IMR-90 (cell line): ENCODE data around the gene STAT4. TPM values are rescaled to one million over a fixed set of nuclear protein-coding genes. Genes with fewer than 3 reads are reported as not detected.

Experiments
- ATAC-seq: fragments of 200-7000 bp; cut with Tn5 transposase; 2 replicates; pipeline ENCODE4 v1.9.1; 2020; ENCODE audit warnings: low read depth, mild to moderate bottlenecking, moderate library complexity
- BruUV-seq: library from RNA; stranded (reverse); fragments of 400-500 nt; replicated peaks from 2 replicates; lab custom pipeline; 2021; lab: Mats Ljungman, UMichigan
- CTCF ChIA-PET: fragments of 300-600 bp; formaldehyde crosslinking; extraction: SDS; loops from one replicate; lab custom pipeline; 2021; ENCODE audit warnings: antibody characterized with exemption; lab: Yijun Ruan, JAX
- POLR2A ChIA-PET: fragments of 300-600 bp; sonication (Branson Sonifier 250); formaldehyde crosslinking; loops from one replicate; lab custom pipeline; 2022; ENCODE audit warnings: antibody characterized with exemption; ENCODE audit not compliant: unreplicated experiment; lab: Charles Lee
- DNase-seq: peaks from one replicate; pipeline ENCODE4 v3.0.0; 2013
- H2AFZ ChIP-seq: replicated peaks from 2 replicates; pipeline ENCODE3; 2013; ENCODE audit warnings: low read length, mild to moderate bottlenecking; ENCODE audit not compliant: poor library complexity
- H2AK5ac ChIP-seq: 2 replicates; pipeline ENCODE4 v1.6.1; 2013; ENCODE audit warnings: low read depth, low read length, inconsistent platforms
- H2AK9ac ChIP-seq: replicated peaks from 2 replicates; pipeline ENCODE3; 2013; ENCODE audit warnings: mild to moderate bottlenecking, low read depth, low read length, moderate library complexity; ENCODE audit not compliant: poor library complexity
- H2BK120ac ChIP-seq: 2 replicates; pipeline ENCODE4 v1.6.1; 2013; ENCODE audit warnings: low read depth, low read length, inconsistent platforms
- H2BK15ac ChIP-seq: 3 replicates; pipeline ENCODE4 v1.6.1; 2013; ENCODE audit warnings: low read depth, low read length, inconsistent platforms
- H2BK20ac ChIP-seq: 2 replicates; pipeline ENCODE4 v1.6.1; 2013; ENCODE audit warnings: low read depth, mild to moderate bottlenecking, inconsistent platforms, low read length, moderate library complexity
- H2BK5ac ChIP-seq: 2 replicates; pipeline ENCODE4 v1.6.1; 2013; ENCODE audit warnings: mild to moderate bottlenecking, low read depth, low read length, inconsistent platforms; ENCODE audit not compliant: poor library complexity, severe bottlenecking
- H3K14ac ChIP-seq: replicated peaks from 2 replicates; pipeline ENCODE4 v1.6.1; 2013; ENCODE audit warnings: low read depth, low read length, inconsistent platforms
- H3K18ac ChIP-seq: 2 replicates; pipeline ENCODE4 v1.6.1; 2013; ENCODE audit warnings: low read depth, low read length, control low read depth
- H3K23ac ChIP-seq: 2 replicates; pipeline ENCODE4 v1.6.1; 2013; ENCODE audit warnings: low read depth, low read length, inconsistent platforms
- H3K27ac ChIP-seq: 2 replicates; pipeline ENCODE4 v1.5.1; 2013; ENCODE audit warnings: mild to moderate bottlenecking, control low read depth, low read length; ENCODE audit not compliant: insufficient read depth
- H3K27me3 ChIP-seq: 2 replicates; pipeline ENCODE4 v1.6.1; 2013; ENCODE audit warnings: low read length; ENCODE audit not compliant: control insufficient read depth, insufficient read depth
- H3K36me3 ChIP-seq: 2 replicates; pipeline ENCODE4 v1.6.1; 2013; ENCODE audit warnings: low read length, mixed read lengths; ENCODE audit not compliant: control insufficient read depth, insufficient read depth
- H3K4ac ChIP-seq: 2 replicates; pipeline ENCODE4 v1.6.1; 2013; ENCODE audit warnings: low read depth, low read length, inconsistent platforms
- H3K4me1 ChIP-seq: 2 replicates; pipeline ENCODE4 v1.6.1; 2013; ENCODE audit warnings: low read length, mixed read lengths; ENCODE audit not compliant: control insufficient read depth, insufficient read depth
- H3K4me2 ChIP-seq: 2 replicates; pipeline ENCODE4 v1.6.1; 2013; ENCODE audit warnings: low read depth, mild to moderate bottlenecking, control low read depth, low read length, moderate library complexity
- H3K4me3 ChIP-seq: 2 replicates; pipeline ENCODE4 v1.5.1; 2013; ENCODE audit warnings: low read depth, mild to moderate bottlenecking, control low read depth, low read length, moderate library complexity; ENCODE audit not compliant: insufficient read depth
- H3K56ac ChIP-seq: 2 replicates; pipeline ENCODE4 v1.6.1; 2013; ENCODE audit warnings: low read length, inconsistent platforms; ENCODE audit not compliant: insufficient read depth; ENCODE audit errors: extremely low read depth
- H3K79me1 ChIP-seq, 2 experiments: 2 replicates each; pipeline ENCODE4 v1.6.1; 2013; ENCODE audit warnings: low read length in 2 of 2, inconsistent platforms in 1 of 2, low read depth in 1 of 2
- H3K9ac ChIP-seq: 2 replicates; pipeline ENCODE4 v1.6.1; 2013; ENCODE audit warnings: low read depth, low read length, control low read depth
- H3K9me1 ChIP-seq: 2 replicates; pipeline ENCODE4 v1.6.1; 2013; ENCODE audit warnings: low read length, inconsistent platforms; ENCODE audit not compliant: insufficient read depth
- H3K9me3 ChIP-seq: 2 replicates; pipeline ENCODE4 v1.6.1; 2013; ENCODE audit warnings: low read length; ENCODE audit not compliant: control insufficient read depth, insufficient read depth
- H4K20me1 ChIP-seq: 2 replicates; pipeline ENCODE4 v1.6.1; 2013; ENCODE audit warnings: low read length, inconsistent platforms; ENCODE audit not compliant: insufficient read depth
- H4K5ac ChIP-seq: 2 replicates; pipeline ENCODE4 v1.6.1; 2013; ENCODE audit warnings: mild to moderate bottlenecking, low read depth, low read length, control low read depth
- H4K8ac ChIP-seq, 2 experiments: 2 replicates each; pipeline ENCODE4 v1.6.1; 2013; ENCODE audit warnings: low read depth in 2 of 2, low read length in 2 of 2, control low read depth in 1 of 2, inconsistent platforms in 1 of 2
- H4K91ac ChIP-seq: 2 replicates; pipeline ENCODE4 v1.6.1; 2013; ENCODE audit warnings: low read depth, low read length, inconsistent platforms; ENCODE audit not compliant: insufficient read depth
- BHLHE40 ChIP-seq: fragments of 150-350 bp; IDR thresholded peaks from 2 replicates; pipeline ENCODE4 v1.6.1; 2016; ENCODE audit warnings: mild to moderate bottlenecking, low read depth, low read length
- CTCF ChIP-seq: conservative IDR thresholded peaks from 2 replicates; pipeline ENCODE4 v1.5.1; 2012; ENCODE audit warnings: mild to moderate bottlenecking, low read depth, low read length, improper control_type of control experiment
- FOS ChIP-seq: fragments of 150-350 bp; IDR thresholded peaks from 2 replicates; pipeline ENCODE4 v1.6.1; 2016; ENCODE audit warnings: low read depth, low read length
- MAFK ChIP-seq: IDR thresholded peaks from 2 replicates; pipeline ENCODE4 v1.6.1; 2012; ENCODE audit warnings: low read depth, low read length, improper control_type of control experiment
- MAZ ChIP-seq: IDR thresholded peaks from 2 replicates; pipeline ENCODE4 v1.6.1; 2012; ENCODE audit warnings: low read depth, mild to moderate bottlenecking, low read length, improper control_type of control experiment, moderate library complexity, borderline replicate concordance
- MXI1 ChIP-seq: IDR thresholded peaks from 2 replicates; pipeline ENCODE4 v1.6.1; 2012; ENCODE audit warnings: low read depth, mild to moderate bottlenecking, low read length, moderate library complexity, borderline replicate concordance
- NFE2L2 ChIP-seq: fragments of 150-350 bp; IDR thresholded peaks from 2 replicates; pipeline ENCODE4 v1.6.1; 2016; ENCODE audit warnings: low read depth, mild to moderate bottlenecking, low read length
- POLR2A ChIP-seq: IDR thresholded peaks from 2 replicates; pipeline ENCODE4 v1.6.1; 2012; ENCODE audit warnings: mild to moderate bottlenecking, low read depth, low read length
- RFX5 ChIP-seq: IDR thresholded peaks from 2 replicates; pipeline ENCODE4 v1.8.0; 2012; ENCODE audit warnings: low read depth, mild to moderate bottlenecking, low read length, moderate library complexity
- USF2 ChIP-seq: fragments of 150-350 bp; IDR thresholded peaks from 2 replicates; pipeline ENCODE4 v1.6.1; 2017; ENCODE audit warnings: mild to moderate bottlenecking, antibody characterized with exemption, low read length, low read depth
- WGBS, 2 experiments: methylation state at CpG; one replicate each; pipeline versions ENCODE4 v1.1.5 to v1.1.7; 2013; ENCODE audit warnings: missing lambda C conversion rate in 2 of 2; ENCODE audit not compliant: insufficient read length in 1 of 2; ENCODE audit errors: extremely low coverage in 2 of 2; 5-methylcytosine and 5-hydroxymethylcytosine counted together
- dilution Hi-C: fragments of 300-500 bp; cut with HindIII; formaldehyde crosslinking; loops from one replicate; pipeline ENCODE4 v1.14.3; 2018; ENCODE audit warnings: low sequenced_read_pairs; ENCODE audit not compliant: unreplicated experiment
- in situ Hi-C: fragments of 300-500 bp; cut with MboI; formaldehyde crosslinking; loops from 3 replicates; pipeline ENCODE4 v1.14.3; 2019; ENCODE audit warnings: low sequenced_read_pairs, inconsistent platforms, mixed read lengths
- intact Hi-C: fragments of 100-400 bp; cut with micrococcal nuclease; formaldehyde crosslinking; loops from 2 replicates; pipeline ENCODE4 v1.10.0; 2022
- polyA plus RNA-seq, 3 experiments: library from polyadenylated mRNA; depleted of rRNA; stranded (reverse); fragments of >200 nt; gene quantifications; 2 replicates each; pipeline ENCODE4 v1.2.3, GENCODE V29; 2012; ENCODE audit warnings: low replicate concordance in 1 of 3
- total RNA-seq: library from RNA; depleted of rRNA; stranded (reverse); fragments of >200 nt; gene quantifications from 2 replicates; pipeline ENCODE4 v1.2.3, GENCODE V29; 2012
- TF ChIP-seq, protein P1 (sequence below): fragments of 150-350 bp; IDR thresholded peaks from 2 replicates; pipeline ENCODE4 v1.6.1; 2016; ENCODE audit warnings: low read depth, mild to moderate bottlenecking, low read length, moderate library complexity, borderline replicate concordance

The STAT4 gene
- total and polyA plus RNA-seq, 2 of the 4 experiments (the other 2 are of a cell fraction), result 0.36 to 0.48 TPM

DNA sequence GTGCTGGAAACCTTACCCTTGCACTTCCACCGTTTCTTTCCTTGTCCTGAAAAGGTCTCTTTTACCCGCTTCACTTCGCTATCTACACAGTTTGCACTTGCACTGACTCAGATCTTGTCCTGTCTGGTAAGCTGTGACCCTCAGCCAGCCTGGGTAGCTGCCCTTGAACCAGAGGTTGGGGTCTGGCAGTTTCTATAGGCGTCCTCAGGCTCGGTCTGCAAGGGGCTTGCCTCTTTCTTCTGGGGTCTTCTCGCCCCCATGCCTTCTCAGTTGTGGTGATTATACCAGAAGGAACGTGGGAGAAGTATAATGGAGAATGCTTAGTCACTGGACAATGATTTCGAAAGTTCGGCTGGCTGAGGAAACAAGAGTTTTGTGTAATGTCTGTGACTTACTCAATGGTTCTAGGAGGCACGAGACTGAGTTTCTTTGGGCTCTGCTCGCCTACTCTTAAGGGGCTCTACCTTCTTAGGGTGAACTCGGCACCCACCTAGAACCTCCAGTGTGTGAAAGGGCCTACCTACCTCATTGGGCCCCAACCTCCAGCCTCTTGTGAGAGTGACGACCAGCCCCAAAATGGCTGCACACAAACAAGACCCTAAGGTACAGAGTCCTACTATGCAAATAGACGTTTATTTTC is 129.9 kb downstream of the STAT4 start (continued):
- no peak; the same call in 1 of the 2 replicates for TF ChIP-seq POLR2A
- TF ChIP-seq BHLHE40, result peak; percentile 98

DNA sequence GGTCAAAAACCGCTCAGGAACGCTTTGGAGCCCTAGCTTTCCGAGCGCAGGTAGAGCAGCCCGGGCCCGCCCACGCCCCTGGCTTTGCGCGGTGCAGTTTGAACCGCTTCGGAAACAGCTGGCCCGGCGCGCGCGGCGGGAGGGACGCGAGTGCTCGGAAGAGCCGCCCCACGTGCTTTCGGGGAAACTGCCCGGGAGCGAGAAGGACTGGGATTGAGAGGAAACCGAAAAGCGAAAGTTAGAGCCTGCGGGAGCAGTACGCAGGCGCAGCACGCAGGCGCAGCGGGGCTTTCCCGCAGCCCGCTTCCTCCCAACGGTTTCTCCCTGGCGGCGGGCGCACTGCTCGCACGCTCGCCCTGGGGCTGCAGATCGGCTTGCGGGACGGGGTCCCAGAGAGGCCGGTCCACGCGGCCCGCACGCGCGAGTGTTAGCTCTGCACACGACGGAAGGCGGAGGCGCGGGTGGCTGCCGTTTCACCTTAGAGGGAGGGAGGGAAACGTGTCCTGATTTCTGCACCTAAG is 130.5 kb downstream of the STAT4 start:
- Histone ChIP-seq H4K91ac (peak overlapping the region; percentile 99), H3K56ac (peak overlapping the region; percentile 100), H3K9me1 (peaks cover 12% of the 10 kb centered on the region), H2BK120ac (peak overlapping the region; percentile 92), H3K36me3 (no peaks in the 10 kb centered on the region), H2BK15ac (peak overlapping the region; percentile 75; the same call in 2 of the 3 replicates), H3K9ac (peak overlapping the region; percentile 97), H3K27ac (peak overlapping the region; percentile 98), H2AK9ac (peak overlapping the region; percentile 96), H3K79me1 (peaks cover 6 to 25% of the 10 kb centered on the region in 2 experiments; a peak in 3 of 4 replicates), H3K4me1 (peaks cover 14% of the 10 kb centered on the region), H4K5ac (peak overlapping the region; percentile 92), H3K23ac (peak overlapping the region; percentile 100), H3K27me3 (no peaks in the 10 kb centered on the region), H3K4me3 (peak overlapping the region; percentile 61), H3K9me3 (no peaks in the 10 kb centered on the region), H2BK5ac (peak overlapping the region; percentile 97), H4K20me1 (no peaks in the 10 kb centered on the region), H2AK5ac (peak overlapping the region; percentile 97), H3K18ac (peak overlapping the region; percentile 92), H2BK20ac (peak overlapping the region; percentile 93), H2AFZ (peak overlapping the region; percentile 56), H4K8ac (peak overlapping the region; percentile 95 to 98), H3K4ac (peak overlapping the region; percentile 99), H3K4me2 (peak overlapping the region; percentile 91), H3K14ac (peak overlapping the region; percentile 100)
- ChIA-PET CTCF (no interaction called here), POLR2A (interaction anchor here (0.8 to 0.9 kb wide), 2 partner anchors 8 to 9 kb away, joined by 4 read pairs; no protein-coding TSS in a partner anchor)
- DNase-seq (peak; percentile 97), ATAC-seq (peak; percentile 92)
- intact Hi-C loops, result loop anchor here (2.0 kb wide), 1 partner anchor 29 kb away; no protein-coding TSS in a partner anchor
- BruUV-seq, result no TSS peak
- in situ Hi-C loops, result no loop called here
- no CpG with 5 or more reads among the region's 59 CpGs for WGBS, 2 experiments
- dilution Hi-C loops, result no loop called here
- TF ChIP-seq MXI1 (peak; percentile 98), NFE2L2 (peak; percentile 43; the same call in 1 of the 2 replicates), MAFK (no peak), BHLHE40 (peak; percentile 87), USF2 (peak; percentile 94), MAZ (peak; percentile 83), POLR2A (peak; percentile 85), RFX5 (no peak), FOS (no peak; the same call in 1 of the 2 replicates), CTCF (no peak)
- TF ChIP-seq, protein P1, sequence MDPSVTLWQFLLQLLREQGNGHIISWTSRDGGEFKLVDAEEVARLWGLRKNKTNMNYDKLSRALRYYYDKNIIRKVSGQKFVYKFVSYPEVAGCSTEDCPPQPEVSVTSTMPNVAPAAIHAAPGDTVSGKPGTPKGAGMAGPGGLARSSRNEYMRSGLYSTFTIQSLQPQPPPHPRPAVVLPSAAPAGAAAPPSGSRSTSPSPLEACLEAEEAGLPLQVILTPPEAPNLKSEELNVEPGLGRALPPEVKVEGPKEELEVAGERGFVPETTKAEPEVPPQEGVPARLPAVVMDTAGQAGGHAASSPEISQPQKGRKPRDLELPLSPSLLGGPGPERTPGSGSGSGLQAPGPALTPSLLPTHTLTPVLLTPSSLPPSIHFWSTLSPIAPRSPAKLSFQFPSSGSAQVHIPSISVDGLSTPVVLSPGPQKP, result no peak
